Dermis blood vessel endothelial cell (primary cell): ENCODE data around the gene EPHB3. TPM values are rescaled to one million over a fixed set of nuclear protein-coding genes. Genes with fewer than 3 reads are reported as not detected.
"Not testable (repeated sequence)": the region's sequence is repeated elsewhere in the genome, so short reads cannot be mapped to it uniquely, and the experiment has no call there.

Source experiments
- DNase-seq: peaks from one replicate; pipeline ENCODE4 v3.0.0; 2010
- total RNA-seq: library from RNA; depleted of rRNA; stranded (reverse); fragments of >200 nt; gene quantifications from 2 replicates; pipeline ENCODE4 v1.2.3, GENCODE V29; 2014

EPHB3 gene
- total RNA-seq, 1 donor from 2014 or later: under 0.01 TPM

- DNase-seq: no peak
Observed at GRCh38 chr3:184601576-184602371, 40.2 kb downstream of the EPHB3 start.

- no peak for DNase-seq
Observed at GRCh38 chr3:184602372-184603150, 41.0 kb downstream of the EPHB3 start.

- DNase-seq: no peak
Observed at GRCh38 chr3:184603151-184604030, 41.8 kb downstream of the EPHB3 start.

DNA sequence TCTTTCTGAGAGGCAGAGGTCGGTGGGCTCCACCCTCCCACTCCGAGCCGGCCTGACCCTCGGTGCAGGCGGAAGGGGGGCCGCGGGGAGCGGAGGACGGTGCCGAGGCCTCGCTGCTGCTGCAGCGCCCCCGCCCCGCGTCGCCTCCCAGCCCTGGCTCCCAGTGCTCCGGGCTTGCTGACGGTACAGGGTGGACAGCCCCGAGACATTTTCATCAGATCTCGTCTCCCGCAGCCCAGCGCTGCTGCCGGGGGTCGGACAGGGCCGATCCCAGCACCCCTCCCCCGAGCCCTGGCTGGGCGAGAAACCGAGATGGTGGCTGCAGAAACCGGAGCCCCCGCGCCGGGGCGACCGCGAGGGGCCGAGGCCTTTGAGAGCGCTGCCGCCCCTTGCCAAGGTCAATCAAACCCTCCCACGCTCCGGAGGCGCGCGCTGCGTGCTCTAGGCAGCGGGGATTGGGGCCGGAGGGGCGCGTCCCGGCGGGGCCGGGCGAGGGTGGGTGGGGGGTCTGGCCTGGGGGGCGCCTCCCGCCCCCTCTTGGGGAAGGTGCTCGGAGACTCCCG lies 42.5 kb downstream of the EPHB3 start:
- no peak for DNase-seq

DNA sequence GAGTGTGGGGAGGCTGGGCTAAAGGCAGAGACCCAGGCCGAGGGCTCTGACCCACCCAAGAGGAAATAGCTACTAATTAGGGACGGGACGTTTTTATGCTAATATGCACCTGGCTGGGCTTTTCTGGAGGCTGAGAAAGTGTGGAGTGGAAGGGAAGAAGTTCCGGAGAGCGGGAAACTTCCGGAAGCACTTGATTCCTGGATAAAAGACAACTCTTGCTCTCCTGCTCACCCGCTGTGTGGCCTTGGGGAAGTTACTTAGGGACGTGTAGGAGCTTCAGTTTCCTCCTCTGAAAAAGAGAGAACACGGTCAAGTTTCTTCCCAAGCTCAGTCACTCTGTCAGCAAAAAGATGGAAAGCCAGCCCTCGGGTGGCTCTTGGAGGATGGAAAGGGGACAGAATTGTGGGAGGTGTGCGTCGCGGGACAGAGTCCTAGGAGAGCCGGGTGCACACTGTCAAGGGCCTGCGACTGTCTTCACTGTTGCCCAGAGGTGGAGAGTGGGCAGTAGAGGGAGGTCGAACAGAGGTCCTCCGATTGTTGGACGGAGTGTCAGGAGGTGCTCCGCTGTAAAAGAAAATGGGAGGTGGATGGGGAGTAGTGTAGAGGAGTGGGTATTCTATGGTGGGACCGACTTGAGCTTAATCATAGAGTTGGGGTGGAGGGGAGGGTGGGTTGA lies 43.2 kb downstream of the EPHB3 start:
- no peak for DNase-seq

DNA sequence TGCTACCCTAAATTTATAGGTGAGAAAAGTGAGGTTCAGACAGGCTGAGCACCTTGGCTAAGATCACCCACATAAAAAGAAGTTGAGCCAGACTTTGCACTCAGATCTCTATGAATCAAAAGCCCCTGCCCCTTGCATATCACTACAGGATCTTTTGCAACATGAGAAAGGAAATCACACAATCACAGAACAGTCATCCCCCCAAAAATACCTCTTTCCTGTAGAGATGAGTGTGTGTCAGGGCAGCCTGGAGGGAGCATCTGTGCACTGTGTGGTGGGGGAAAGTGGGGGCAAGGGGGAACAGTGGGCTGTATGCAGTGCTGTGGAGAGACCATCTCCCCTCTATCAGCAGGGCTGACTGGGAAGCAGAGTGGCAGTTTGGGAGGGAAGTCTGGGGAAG lies 46.6 kb downstream of the EPHB3 start:
- no peak for DNase-seq

GRCh38 chr3:184609476-184610244 lies 48.1 kb downstream of the EPHB3 start:
- DNase-seq: no peak

DNA sequence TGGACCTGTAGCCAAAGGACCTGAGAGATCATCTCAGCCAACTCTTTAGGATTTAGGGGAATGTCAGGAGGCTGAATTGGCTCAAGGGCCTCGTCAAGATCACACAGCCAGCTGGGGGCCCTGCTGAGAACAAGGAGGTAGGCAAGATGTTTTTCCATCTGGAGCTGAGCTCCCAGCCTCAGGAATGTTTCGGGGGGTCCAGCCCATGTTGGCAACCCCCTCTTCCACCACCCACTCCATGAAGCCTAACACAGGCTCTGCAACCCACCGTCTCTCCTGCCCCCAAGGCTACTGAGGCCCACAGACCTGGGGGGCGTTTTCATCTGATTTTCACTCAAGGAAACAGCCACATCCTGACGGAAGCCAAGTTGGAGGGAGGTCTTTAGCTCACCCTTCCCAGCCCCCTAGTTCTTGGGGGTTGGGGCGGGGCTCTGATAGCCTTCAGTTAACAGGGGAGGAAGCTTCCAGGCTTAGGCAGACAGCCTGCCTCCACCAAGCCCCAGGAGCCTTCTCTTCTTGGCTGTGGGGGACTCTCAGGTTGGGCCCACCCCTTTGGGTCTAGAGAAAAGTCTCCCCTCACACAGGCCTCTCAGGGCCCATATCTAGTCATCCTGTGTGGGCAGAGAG lies 48.8 kb downstream of the EPHB3 start:
- DNase-seq: no peak

GRCh38 chr3:184611607-184612281 lies 50.2 kb downstream of the EPHB3 start:
- no peak for DNase-seq

GRCh38 chr3:184615396-184615795 lies 53.8 kb downstream of the EPHB3 start:
- no peak for DNase-seq

GRCh38 chr3:184616436-184616835 lies 54.9 kb downstream of the EPHB3 start:
- DNase-seq: no peak

GRCh38 chr3:184617306-184617705 lies 55.7 kb downstream of the EPHB3 start:
- DNase-seq: not testable (repeated sequence)

DNA sequence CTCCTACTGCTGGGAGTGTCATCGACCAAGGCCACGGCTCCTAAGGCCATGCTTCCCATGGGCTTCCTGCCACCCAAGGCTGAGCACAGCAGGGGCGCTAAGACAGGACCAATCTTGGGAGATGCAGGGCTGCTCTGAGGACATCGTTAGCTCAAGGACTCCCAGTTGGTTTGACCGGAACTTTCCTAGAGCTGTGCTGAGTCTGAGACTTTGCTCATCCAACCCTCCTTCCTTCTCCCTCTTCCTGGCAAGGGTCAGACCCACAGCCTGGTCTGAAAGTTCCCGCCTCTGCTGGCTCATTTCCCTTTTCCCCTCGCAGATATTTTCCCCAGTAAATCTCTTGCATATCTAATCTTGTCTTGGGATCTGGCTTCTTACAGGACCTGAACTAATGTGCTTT lies 57.2 kb downstream of the EPHB3 start:
- DNase-seq: peak; percentile 8

DNA sequence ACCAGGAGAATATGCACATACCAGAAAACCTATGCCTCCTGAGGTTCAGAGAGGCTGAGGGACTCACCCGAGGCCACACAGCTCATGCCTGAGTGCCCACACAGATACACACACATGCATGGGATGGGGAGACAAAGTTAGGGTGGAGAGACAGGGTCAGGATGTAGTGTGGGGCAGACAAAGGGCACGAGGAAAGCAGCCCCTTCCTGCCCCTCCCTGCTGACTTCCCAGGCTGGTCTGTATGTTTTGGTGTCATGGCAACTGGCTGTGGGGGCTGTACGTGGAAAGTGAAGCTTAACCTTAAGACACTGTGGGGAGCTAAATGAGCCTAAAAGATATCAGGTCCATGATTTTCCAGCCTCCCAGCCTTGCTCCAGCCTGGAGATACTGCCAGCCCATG lies 57.8 kb downstream of the EPHB3 start:
- peak; percentile 80 for DNase-seq

GRCh38 chr3:184619787-184620430 lies 58.3 kb downstream of the EPHB3 start:
- peak; percentile 19 for DNase-seq

DNA sequence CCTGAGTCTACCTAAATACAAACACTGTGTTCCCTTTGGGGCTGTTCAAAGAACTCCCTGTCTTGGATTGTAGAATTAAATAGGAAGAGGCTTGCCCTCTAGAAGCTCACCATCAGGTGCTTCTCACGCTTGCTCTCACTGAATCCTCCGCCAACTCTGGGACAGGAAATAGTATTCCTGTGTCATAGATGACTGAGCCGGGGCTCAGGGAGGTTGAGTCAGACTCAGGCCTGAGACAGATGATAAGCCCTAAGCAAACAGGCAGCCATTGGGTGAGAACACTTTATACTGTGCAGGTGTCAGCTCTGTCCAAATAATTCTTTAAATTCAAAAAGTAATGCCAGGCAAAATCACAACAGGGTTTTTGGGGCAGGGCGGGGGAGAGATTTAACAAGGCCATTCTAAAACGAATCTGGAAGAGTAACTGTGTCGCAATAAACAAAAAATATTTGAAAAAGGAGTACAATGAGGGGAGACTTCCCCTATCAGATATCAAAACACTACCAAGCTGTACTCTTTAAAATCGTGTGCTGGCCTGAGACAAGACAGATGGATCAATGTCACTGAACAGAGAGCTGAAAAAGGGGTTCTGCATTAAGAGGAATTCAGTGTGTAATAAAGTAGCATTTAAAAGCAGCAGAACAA lies 59.0 kb downstream of the EPHB3 start:
- peak; percentile 70 for DNase-seq

DNA sequence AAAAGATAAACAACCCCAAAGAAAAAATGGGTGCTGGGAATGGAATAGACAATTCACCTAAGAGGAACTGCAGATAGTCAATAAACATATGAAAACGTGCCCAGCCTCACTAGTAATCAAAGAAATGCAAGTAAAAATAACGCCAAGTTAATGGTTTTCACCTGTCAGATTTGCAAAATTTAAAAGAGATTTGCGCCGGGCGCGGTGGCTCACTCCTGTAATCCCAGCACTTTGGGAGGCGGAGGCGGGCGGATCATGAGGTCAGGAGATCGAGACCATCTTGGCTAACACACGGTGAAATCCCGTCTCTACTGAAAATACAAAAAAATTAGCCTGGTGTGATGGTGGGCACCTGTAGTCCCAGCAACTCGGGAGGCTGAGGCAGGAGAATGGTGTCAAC lies 60.6 kb downstream of the EPHB3 start:
- DNase-seq: not testable (repeated sequence)

- no peak for DNase-seq
Observed at GRCh38 chr3:184626923-184627322, 65.3 kb downstream of the EPHB3 start.

DNA sequence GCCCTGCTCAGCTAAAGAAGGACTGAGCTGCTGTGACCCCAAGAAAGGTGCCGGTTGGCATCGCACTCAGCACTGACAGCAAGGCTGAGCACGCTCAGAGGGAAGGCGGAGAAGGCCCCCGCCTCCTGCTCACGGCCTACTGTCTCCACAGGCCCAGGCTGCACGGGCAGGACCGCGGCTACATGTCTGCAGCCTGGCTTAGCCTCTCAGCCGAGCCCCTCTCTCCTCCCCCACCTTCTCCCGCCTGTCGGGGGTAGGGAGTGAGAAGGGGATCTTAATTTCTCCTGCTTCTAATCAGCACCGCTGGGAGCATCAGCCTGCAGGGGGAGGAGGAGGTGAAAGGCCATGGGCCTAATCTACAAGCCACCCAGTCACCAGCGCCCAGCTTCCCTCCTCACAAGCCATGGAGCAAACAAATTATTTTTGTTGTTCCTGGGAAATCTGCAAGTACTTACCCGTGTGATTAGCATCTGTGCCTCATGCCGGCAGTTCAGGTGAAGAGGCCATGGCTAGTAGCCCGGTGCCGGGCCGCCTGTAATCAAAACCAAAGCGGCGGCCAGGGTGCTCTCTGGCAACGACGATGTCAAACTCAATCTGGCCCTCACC lies 68.1 kb downstream of the EPHB3 start:
- no peak for DNase-seq
